KMS-11 (cell line): ENCODE measurements around the gene CYLD.

Experiments used
- H2AFZ ChIP-seq: fragments of 200-600 bp; sonication (generic); 2 replicates; pipeline ENCODE4 v1.6.1; 2016; ENCODE audit warnings: antibody characterized with exemption, mixed run types, low read depth
- H3K27ac ChIP-seq: fragments of 200-600 bp; sonication (generic); 2 replicates; pipeline ENCODE4 v1.6.1; 2016; ENCODE audit warnings: mild to moderate bottlenecking, mixed run types
- H3K27me3 ChIP-seq: fragments of 200-600 bp; sonication (generic); 2 replicates; pipeline ENCODE4 v1.6.1; 2017; ENCODE audit warnings: mild to moderate bottlenecking, low read depth, mixed run types, moderate library complexity; ENCODE audit not compliant: insufficient read depth
- H3K36me3 ChIP-seq: fragments of 200-600 bp; sonication (generic); 2 replicates; pipeline ENCODE4 v1.6.1; 2017; ENCODE audit warnings: mild to moderate bottlenecking, mixed run types; ENCODE audit not compliant: insufficient read depth
- H3K4me1 ChIP-seq: fragments of 200-600 bp; sonication (generic); 2 replicates; pipeline ENCODE4 v1.6.1; 2016; ENCODE audit warnings: mild to moderate bottlenecking, low read depth, mixed run types; ENCODE audit not compliant: poor library complexity, severe bottlenecking
- H3K4me2 ChIP-seq: fragments of 200-600 bp; sonication (generic); 2 replicates; pipeline ENCODE4 v1.7.0; 2016; ENCODE audit warnings: mild to moderate bottlenecking, mixed run types
- H3K4me3 ChIP-seq: fragments of 200-600 bp; sonication (generic); IDR thresholded peaks from 2 replicates; pipeline ENCODE4 v1.6.1; 2017; ENCODE audit warnings: low read depth, low read length, mixed read lengths; ENCODE audit not compliant: insufficient read depth
- H3K79me2 ChIP-seq: fragments of 200-600 bp; sonication (generic); 2 replicates; pipeline ENCODE4 v1.6.1; 2016; ENCODE audit warnings: low read depth, mixed run types; ENCODE audit not compliant: insufficient read depth
- H3K9ac ChIP-seq: fragments of 200-600 bp; sonication (generic); 2 replicates; pipeline ENCODE4 v1.6.1; 2016; ENCODE audit warnings: mild to moderate bottlenecking, mixed run types
- H4K20me1 ChIP-seq: fragments of 200-600 bp; sonication (generic); 2 replicates; pipeline ENCODE4 v1.6.1; 2016; ENCODE audit warnings: mild to moderate bottlenecking, mixed run types; ENCODE audit not compliant: insufficient read depth
- CTCF ChIP-seq: fragments of 200-600 bp; sonication (generic); conservative IDR thresholded peaks from 2 replicates; pipeline ENCODE4 v1.6.1; 2017; ENCODE audit warnings: low read depth, mild to moderate bottlenecking, antibody characterized with exemption, low read length, moderate library complexity, mixed read lengths

The CYLD gene

GRCh38 chr16:50705436-50706110 is 36.3 kb upstream of the CYLD start:
- Histone ChIP-seq H3K36me3 (no peaks in the 10 kb centered on the region), H3K4me2 (no peak overlapping the region), H3K79me2 (no peaks in the 10 kb centered on the region), H3K9ac (no peak overlapping the region), H2AFZ (no peak overlapping the region), H3K27me3 (no peaks in the 10 kb centered on the region), H3K4me3 (no peak overlapping the region), H3K27ac (no peak overlapping the region), H3K4me1 (no peaks in the 10 kb centered on the region), H4K20me1 (no peaks in the 10 kb centered on the region)
- TF ChIP-seq CTCF = no peak

GRCh38 chr16:50706250-50706649 is 35.6 kb upstream of the CYLD start:
- Histone ChIP-seq H3K4me2 (no peak overlapping the region), H3K27ac (no peak overlapping the region), H2AFZ (no peak overlapping the region), H4K20me1 (no peaks in the 10 kb centered on the region), H3K79me2 (no peaks in the 10 kb centered on the region), H3K9ac (no peak overlapping the region), H3K27me3 (no peaks in the 10 kb centered on the region), H3K4me1 (no peaks in the 10 kb centered on the region), H3K4me3 (no peak overlapping the region), H3K36me3 (no peaks in the 10 kb centered on the region)
- TF ChIP-seq CTCF = no peak

- Histone ChIP-seq H2AFZ (no peak overlapping the region), H3K4me2 (no peak overlapping the region), H4K20me1 (no peaks in the 10 kb centered on the region), H3K36me3 (no peaks in the 10 kb centered on the region), H3K27ac (no peak overlapping the region), H3K4me3 (no peak overlapping the region), H3K27me3 (no peaks in the 10 kb centered on the region), H3K79me2 (no peaks in the 10 kb centered on the region), H3K9ac (no peak overlapping the region), H3K4me1 (no peaks in the 10 kb centered on the region)
- no peak for TF ChIP-seq CTCF
These were observed 33.4 kb upstream of the CYLD start for GRCh38 chr16:50708373-50709060.

GRCh38 chr16:50709061-50709684 is 32.7 kb upstream of the CYLD start:
- Histone ChIP-seq H3K4me2 (no peak overlapping the region), H3K79me2 (no peaks in the 10 kb centered on the region), H3K27me3 (no peaks in the 10 kb centered on the region), H4K20me1 (no peaks in the 10 kb centered on the region), H3K4me3 (no peak overlapping the region), H3K9ac (no peak overlapping the region), H3K4me1 (no peaks in the 10 kb centered on the region), H3K27ac (no peak overlapping the region), H3K36me3 (no peaks in the 10 kb centered on the region), H2AFZ (no peak overlapping the region)
- TF ChIP-seq CTCF = no peak
